HepG2 (cell line): ENCODE measurements around the gene EXOSC6. TPM values are rescaled to one million over a fixed set of nuclear protein-coding genes. Genes with fewer than 3 reads are reported as not detected.

Source experiments
- ARNTL ChIP-seq: sonication (generic); formaldehyde crosslinking; IDR thresholded peaks from 2 replicates; pipeline ENCODE4 v1.4.0; 2020; ENCODE audit warnings: mild to moderate bottlenecking, missing genetic modification reagents
- ATF1 ChIP-seq: IDR thresholded peaks from 2 replicates; pipeline ENCODE4 v1.6.1; 2016; ENCODE audit warnings: mild to moderate bottlenecking, control low read depth
- ATM ChIP-seq: fragments of 450-650 bp; IDR thresholded peaks from 2 replicates; pipeline ENCODE4 v1.7.1; 2017; ENCODE audit warnings: mild to moderate bottlenecking, borderline replicate concordance
- DNMT3B ChIP-seq: conservative IDR thresholded peaks from 2 replicates; pipeline ENCODE4 v1.6.1; 2016; ENCODE audit warnings: missing biosample characterization, control low read depth
- HIC2 ChIP-seq: sonication (generic); formaldehyde crosslinking; IDR thresholded peaks from 2 replicates; pipeline ENCODE4 v1.9.0; 2022; ENCODE audit warnings: low read depth, missing genetic modification reagents
- MAFG ChIP-seq: sonication (generic); formaldehyde crosslinking; IDR thresholded peaks from 2 replicates; pipeline ENCODE4 v1.5.1; 2020; ENCODE audit warnings: mild to moderate bottlenecking, missing genetic modification reagents
- MLX ChIP-seq: IDR thresholded peaks from 2 replicates; pipeline ENCODE4 v1.6.1; 2016
- MNT ChIP-seq: fragments of 450-650 bp; IDR thresholded peaks from 2 replicates; pipeline ENCODE4 v1.6.1; 2016
- NFYC ChIP-seq: IDR thresholded peaks from 2 replicates; pipeline ENCODE4 v1.6.1; 2016; ENCODE audit warnings: missing genetic modification reagents, missing compliant biosample characterization
- RFXAP ChIP-seq: sonication (generic); formaldehyde crosslinking; IDR thresholded peaks from 2 replicates; pipeline ENCODE4 v1.4.0; 2020; ENCODE audit warnings: missing genetic modification reagents, borderline replicate concordance
- ZMYM4 ChIP-seq: sonication (generic); formaldehyde crosslinking; IDR thresholded peaks from 2 replicates; pipeline ENCODE4 v1.8.1; 2023; ENCODE audit warnings: mild to moderate bottlenecking, missing genetic modification reagents
- ZNF225 ChIP-seq: sonication (generic); formaldehyde crosslinking; IDR thresholded peaks from 2 replicates; pipeline ENCODE4 v1.4.0; 2020; ENCODE audit warnings: mild to moderate bottlenecking, missing genetic modification reagents
- ZNF780A ChIP-seq: sonication (generic); formaldehyde crosslinking; IDR thresholded peaks from 2 replicates; pipeline ENCODE4 v1.8.0; 2022; ENCODE audit warnings: mild to moderate bottlenecking, missing genetic modification reagents, moderate library complexity
- polyA plus RNA-seq, 8 experiments: library from polyadenylated mRNA; depleted of rRNA in 3 of 8; stranded (reverse) in 7 of 8; unstranded in 1 of 8; fragments of >200 nt; fragmentation: Illumina TruSeq in 4 of 8; extraction: Trizol in 4 of 8; gene quantifications; 2 replicates each; pipeline versions ENCODE4 v1.2.1 to v1.2.3, GENCODE V29; 2011 to 2016; ENCODE audit warnings: low read depth in 4 of 8, missing spikeins in 1 of 8, mixed read lengths in 1 of 8; ENCODE audit not compliant: insufficient read depth in 1 of 8
- total RNA-seq, 5 experiments: library from RNA; depleted of rRNA; stranded (reverse); fragments of >200 nt; fragmentation: Illumina TruSeq; extraction: Trizol; gene quantifications; 2 replicates each; pipeline ENCODE4 v1.2.3, GENCODE V29; 2016; ENCODE audit warnings: low read depth in 1 of 5
- TF ChIP-seq, protein P1 (sequence below): sonication (generic); formaldehyde crosslinking; conservative IDR thresholded peaks from 2 replicates; pipeline ENCODE4 v1.8.0; 2022; ENCODE audit warnings: mild to moderate bottlenecking, moderate library complexity, missing genetic modification reagents
- TF ChIP-seq, protein P2 (sequence below): sonication (generic); formaldehyde crosslinking; IDR thresholded peaks from 2 replicates; pipeline ENCODE4 v1.4.0; 2020; ENCODE audit warnings: mild to moderate bottlenecking, missing genetic modification reagents
- TF ChIP-seq, protein P3 (sequence below): fragments of 450-650 bp; IDR thresholded peaks from 2 replicates; pipeline ENCODE4 v1.6.1; 2017; ENCODE audit warnings: mild to moderate bottlenecking
- TF ChIP-seq, protein P4 (sequence below): sonication (generic); formaldehyde crosslinking; IDR thresholded peaks from 2 replicates; pipeline ENCODE4 v1.5.1; 2020; ENCODE audit warnings: missing genetic modification reagents, mild to moderate bottlenecking, borderline replicate concordance

The EXOSC6 gene
- total and polyA plus RNA-seq, 2 of the 13 experiments (the other 11 are each of a cell fraction or from before 2014, with no cell fraction given), result 13.1 to 39.9 TPM

DNA sequence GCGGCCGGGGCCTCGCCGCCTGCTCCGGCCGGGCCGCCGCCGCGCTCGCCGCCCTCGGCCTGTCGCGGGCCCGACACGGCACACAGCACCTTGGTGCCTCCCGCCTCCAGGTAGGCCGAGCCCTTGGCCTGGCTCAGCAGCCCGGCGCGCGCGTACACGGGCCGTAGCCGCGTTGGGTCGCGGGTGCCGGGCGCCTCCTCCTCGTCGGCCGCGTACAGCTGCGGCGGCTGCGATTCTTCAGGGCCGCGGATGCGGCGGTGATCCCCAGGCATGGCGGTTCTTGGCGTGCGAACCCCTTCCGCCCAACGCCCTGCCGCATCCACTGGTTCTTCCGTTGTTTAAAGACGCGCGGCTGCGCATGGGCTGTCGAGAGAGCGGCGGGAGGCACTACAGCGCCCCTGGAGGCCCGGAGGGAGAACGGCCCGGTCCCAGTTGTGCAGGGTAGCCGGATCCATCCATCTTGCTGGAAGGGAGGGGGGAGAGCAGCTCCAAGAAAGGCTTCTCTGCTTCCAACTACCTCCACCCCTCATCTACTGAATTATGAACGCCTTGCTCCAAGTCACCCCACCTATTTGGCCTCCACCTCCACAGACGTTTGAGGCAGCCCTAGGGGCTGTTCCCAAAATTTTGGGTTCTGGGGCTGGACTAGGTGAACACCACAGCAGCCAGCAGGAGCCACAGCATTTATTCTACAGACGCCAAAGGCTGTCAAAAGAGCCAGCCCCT is at the start of gene EXOSC6 (continued):
- TF ChIP-seq HIC2 (CRISPR knock-in tag), result peak; percentile 39
- TF ChIP-seq ATF1, result no peak
- TF ChIP-seq RFXAP (CRISPR knock-in tag), result peak; percentile 60
- TF ChIP-seq, protein P1, sequence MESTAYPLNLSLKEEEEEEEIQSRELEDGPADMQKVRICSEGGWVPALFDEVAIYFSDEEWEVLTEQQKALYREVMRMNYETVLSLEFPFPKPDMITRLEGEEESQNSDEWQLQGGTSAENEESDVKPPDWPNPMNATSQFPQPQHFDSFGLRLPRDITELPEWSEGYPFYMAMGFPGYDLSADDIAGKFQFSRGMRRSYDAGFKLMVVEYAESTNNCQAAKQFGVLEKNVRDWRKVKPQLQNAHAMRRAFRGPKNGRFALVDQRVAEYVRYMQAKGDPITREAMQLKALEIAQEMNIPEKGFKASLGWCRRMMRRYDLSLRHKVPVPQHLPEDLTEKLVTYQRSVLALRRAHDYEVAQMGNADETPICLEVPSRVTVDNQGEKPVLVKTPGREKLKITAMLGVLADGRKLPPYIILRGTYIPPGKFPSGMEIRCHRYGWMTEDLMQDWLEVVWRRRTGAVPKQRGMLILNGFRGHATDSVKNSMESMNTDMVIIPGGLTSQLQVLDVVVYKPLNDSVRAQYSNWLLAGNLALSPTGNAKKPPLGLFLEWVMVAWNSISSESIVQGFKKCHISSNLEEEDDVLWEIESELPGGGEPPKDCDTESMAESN (CRISPR knock-in tag), result peak; percentile 99
- TF ChIP-seq NFYC (CRISPR knock-in tag), result peak; percentile 63
- TF ChIP-seq, protein P2, sequence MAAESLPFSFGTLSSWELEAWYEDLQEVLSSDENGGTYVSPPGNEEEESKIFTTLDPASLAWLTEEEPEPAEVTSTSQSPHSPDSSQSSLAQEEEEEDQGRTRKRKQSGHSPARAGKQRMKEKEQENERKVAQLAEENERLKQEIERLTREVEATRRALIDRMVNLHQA (CRISPR knock-in tag), result no peak
- TF ChIP-seq DNMT3B, result peak; percentile 60; the same call in 1 of the 2 replicates
- peak; percentile 49; the same call in 1 of the 2 replicates for TF ChIP-seq ZNF225
- TF ChIP-seq, protein P3, sequence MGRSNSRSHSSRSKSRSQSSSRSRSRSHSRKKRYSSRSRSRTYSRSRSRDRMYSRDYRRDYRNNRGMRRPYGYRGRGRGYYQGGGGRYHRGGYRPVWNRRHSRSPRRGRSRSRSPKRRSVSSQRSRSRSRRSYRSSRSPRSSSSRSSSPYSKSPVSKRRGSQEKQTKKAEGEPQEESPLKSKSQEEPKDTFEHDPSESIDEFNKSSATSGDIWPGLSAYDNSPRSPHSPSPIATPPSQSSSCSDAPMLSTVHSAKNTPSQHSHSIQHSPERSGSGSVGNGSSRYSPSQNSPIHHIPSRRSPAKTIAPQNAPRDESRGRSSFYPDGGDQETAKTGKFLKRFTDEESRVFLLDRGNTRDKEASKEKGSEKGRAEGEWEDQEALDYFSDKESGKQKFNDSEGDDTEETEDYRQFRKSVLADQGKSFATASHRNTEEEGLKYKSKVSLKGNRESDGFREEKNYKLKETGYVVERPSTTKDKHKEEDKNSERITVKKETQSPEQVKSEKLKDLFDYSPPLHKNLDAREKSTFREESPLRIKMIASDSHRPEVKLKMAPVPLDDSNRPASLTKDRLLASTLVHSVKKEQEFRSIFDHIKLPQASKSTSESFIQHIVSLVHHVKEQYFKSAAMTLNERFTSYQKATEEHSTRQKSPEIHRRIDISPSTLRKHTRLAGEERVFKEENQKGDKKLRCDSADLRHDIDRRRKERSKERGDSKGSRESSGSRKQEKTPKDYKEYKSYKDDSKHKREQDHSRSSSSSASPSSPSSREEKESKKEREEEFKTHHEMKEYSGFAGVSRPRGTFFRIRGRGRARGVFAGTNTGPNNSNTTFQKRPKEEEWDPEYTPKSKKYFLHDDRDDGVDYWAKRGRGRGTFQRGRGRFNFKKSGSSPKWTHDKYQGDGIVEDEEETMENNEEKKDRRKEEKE, result no peak
- peak; percentile 98 for TF ChIP-seq ZNF780A (CRISPR knock-in tag)
- peak; percentile 73; the same call in 1 of the 2 replicates for TF ChIP-seq ARNTL (CRISPR knock-in tag)
- peak; percentile 82 for TF ChIP-seq MLX (CRISPR knock-in tag)
- peak; percentile 51 for TF ChIP-seq MNT
- no peak for TF ChIP-seq MAFG (CRISPR knock-in tag)
- no peak for TF ChIP-seq ATM
- TF ChIP-seq, protein P4, sequence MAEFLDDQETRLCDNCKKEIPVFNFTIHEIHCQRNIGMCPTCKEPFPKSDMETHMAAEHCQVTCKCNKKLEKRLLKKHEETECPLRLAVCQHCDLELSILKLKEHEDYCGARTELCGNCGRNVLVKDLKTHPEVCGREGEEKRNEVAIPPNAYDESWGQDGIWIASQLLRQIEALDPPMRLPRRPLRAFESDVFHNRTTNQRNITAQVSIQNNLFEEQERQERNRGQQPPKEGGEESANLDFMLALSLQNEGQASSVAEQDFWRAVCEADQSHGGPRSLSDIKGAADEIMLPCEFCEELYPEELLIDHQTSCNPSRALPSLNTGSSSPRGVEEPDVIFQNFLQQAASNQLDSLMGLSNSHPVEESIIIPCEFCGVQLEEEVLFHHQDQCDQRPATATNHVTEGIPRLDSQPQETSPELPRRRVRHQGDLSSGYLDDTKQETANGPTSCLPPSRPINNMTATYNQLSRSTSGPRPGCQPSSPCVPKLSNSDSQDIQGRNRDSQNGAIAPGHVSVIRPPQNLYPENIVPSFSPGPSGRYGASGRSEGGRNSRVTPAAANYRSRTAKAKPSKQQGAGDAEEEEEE (CRISPR knock-in tag), result no peak; the same call in 1 of the 2 replicates
- TF ChIP-seq ZMYM4 (CRISPR knock-in tag), result peak; percentile 100
